Ovary (tissue), 3 donors: ENCODE measurements around the gene PLEKHA8.

Source experiments
- CTCF ChIP-seq, 3 donors: fragments of 450-650 bp in 2 of 3; fragments of 200-600 bp in 1 of 3; IDR thresholded peaks; one replicate each; pipeline versions ENCODE4 v1.5.1 to v1.8.0; 2016 to 2022; ENCODE audit warnings: antibody characterized with exemption in 3 of 3, mild to moderate bottlenecking in 1 of 3
- POLR2A ChIP-seq: fragments of 450-650 bp; IDR thresholded peaks from one replicate; pipeline ENCODE4 v1.6.1; 2017; ENCODE audit warnings: antibody characterized with exemption, mild to moderate bottlenecking, moderate library complexity
- donor health status: DM: no; HTN: no; CAD: no.

GRCh38 chr7:30079880-30080279 is 51.7 kb downstream of the PLEKHA8 start:
- TF ChIP-seq CTCF (IDR thresholded peaks at IDR 0.05) (no peak), POLR2A (no peak)
